ENCODE results near the gene TGM6.

The TGM6 gene

DNA sequence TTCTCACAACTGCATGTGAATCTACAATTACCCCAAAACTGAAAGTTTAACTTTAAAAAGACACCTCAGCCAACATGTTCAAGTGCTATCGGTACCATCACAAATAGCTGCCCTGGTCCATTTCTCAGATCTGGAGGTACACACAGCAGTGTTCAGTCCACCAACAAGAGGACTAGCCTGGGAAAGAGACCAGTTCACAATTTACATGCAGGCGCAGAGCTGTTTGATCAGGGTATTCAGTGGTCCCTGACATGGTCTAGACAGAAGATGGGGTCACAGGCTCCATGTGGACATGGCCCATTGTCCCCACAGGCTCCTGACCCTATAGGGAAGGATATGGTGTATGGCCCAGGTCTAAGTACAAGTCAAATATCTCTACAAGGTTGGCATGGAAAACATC is 15.6 kb upstream of the TGM6 start:
- DNase-seq: no peak

DNA sequence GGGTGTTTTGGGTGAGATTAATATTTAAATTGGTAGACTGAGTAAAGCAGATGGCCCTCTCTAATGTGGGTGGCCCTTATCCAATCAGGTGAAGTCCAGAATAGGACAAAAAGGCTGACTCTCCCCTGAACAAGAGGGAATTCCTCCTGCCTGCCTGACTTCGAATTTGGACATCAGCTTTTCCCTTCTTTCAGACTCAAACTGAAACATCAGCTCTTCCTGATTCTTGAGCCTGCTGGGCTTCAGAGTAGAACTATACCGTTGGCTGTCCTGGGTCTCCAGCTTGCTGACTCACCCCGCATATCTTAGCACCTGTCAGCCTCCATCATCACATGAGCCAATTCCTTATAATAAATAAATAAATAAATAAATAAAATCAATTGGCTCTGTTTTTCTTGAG is 15.0 kb upstream of the TGM6 start:
- no peak for DNase-seq

DNA sequence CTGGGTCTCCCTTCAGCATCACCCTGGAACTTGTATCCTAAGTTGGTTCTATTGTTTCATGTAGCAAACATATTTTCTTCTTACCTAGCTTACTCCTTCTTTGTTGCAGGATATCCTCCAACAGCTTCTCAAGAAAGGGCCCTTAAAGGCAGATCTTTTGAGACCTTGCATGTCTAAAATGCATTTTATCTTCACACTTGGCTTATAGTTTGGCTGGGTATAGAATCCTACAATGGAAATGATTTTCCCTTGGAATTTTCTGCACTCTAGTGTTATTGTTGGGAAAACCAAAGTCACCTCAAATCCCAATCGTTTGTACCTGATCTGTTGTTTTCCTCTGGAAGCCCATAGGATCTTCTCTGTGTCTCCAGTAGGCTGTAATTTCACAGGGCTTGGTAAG is 12.1 kb upstream of the TGM6 start:
- no peak for DNase-seq

DNA sequence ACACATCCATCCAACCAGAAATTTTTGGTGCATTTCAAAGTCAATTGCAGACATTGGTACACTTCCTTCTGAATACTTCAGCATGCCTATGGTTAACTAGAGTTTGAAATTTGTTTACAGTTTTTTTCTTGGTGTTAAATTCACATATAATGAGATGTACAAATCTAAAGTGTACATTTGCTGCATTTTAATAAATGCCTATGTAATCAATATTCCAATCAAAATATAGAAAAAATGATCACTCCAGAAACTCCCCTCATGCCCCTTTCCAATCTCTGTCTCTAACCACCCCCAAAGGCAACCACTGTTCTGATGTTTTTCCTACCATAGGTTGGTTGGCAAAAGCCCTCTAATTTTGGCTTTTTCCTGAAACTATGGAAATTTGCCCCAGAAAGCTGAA is 7.6 kb upstream of the TGM6 start:
- no peak for DNase-seq

DNA sequence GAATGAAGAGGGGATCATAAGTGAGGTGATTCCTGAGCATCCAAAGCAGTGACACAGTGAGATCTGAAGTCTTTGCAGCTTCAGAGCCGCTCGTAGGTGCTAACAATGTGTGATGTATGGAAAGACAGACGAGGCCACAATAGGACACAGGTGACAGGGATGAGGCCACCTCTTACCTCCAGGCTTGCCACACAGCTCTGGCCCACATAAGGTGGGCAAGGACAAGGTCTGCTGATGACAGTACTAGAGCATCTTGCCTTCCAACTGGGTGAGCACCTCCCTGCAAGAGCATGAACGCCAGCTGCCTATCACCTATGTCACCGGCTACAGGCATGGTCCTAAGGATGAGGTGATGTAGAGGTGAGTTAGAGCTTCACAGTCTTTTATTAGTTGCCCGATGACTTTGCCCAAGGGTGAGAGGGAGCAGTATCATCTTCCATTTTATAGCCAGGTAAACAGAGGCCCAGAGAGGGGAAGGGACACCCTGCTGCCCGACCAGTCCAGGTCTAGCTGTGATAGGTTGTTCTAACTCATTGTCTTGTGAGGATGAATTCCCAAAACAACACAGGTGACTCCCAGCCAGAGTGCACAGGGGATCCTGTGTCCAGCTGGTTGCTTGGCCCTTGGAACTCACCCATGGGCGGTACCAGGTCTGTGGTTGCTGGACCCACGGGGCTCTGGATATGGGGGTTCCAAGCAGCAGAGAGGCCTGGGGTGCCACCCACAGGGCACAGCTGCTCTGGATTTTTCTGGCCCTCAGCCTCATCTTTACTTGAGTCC is 6.2 kb upstream of the TGM6 start:
- DNase-seq: no peak

DNA sequence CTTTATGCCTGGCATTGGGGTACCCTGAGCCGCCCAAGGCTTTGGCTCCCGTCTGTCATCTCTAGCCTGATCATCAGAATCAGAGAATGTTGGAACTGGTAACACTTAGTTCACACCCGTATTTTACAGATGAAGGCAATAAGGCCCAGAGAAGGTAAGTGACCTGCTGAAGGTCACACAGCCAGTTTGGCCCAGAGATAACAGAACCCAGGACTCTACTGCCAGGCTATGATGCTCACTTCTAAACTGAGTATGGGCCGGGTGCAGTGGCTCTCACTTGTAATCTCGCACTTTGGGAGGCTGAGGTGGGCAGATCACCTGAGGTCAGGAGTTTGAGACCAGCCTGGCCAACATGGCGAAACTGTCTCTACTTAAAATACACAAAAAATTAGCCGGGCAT is 1.8 kb upstream of the TGM6 start:
- no peak for DNase-seq

DNA sequence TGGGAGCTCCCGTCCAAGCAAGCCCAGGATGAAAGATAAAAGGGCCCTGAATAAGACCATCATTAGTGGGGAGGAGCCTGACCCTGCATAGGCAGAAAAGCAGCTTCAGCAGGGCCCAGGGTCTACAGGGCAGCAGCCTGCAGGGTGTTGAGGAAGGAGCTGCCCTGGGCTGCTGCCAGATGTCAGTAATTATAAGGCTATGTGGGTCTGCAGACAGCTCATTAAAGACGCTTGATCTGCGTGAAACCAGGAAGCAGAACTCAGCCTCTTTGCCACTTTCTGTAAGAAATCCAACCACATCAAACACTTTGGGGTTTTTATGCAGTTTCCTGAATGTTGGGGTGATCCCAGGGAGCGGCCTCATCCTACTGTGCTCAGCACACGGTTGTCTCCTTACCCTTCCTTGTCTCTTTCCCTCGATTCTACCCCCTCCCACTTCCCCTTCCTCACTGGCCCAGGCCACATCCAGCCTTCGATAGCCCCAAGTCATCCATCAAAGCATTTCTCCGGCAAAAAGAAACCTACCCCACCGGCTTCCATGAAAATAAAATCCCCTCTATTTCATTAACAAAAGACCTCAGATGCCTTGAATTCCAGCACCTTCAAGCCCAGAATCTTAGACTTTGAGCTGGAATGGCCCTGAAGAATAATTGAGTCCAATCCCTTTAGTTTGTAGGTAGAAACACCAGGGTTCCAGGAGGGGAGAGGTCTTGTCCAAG is 1.0 kb upstream of the TGM6 start:
- DNase-seq: no peak

DNA sequence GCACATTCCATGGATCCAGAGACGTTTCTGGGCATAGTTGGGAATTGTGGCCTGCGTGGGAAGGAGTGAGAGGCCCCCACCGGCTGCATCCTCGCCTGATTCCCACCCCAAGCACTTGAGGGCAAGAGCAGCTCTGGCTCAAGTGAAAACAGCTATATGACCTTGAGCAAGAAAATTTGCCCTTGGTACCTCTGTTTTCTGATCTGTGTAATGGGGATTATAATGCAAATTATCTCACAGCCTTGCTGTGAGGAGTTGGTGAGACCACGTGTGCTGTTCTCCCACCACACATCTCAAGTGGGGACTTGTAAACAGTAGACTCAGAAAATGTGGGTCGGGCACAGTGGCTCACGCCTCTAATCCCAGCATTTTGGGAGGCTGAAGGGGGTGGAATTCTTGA is 602 bp downstream of the TGM6 start:
- no peak for DNase-seq

DNA sequence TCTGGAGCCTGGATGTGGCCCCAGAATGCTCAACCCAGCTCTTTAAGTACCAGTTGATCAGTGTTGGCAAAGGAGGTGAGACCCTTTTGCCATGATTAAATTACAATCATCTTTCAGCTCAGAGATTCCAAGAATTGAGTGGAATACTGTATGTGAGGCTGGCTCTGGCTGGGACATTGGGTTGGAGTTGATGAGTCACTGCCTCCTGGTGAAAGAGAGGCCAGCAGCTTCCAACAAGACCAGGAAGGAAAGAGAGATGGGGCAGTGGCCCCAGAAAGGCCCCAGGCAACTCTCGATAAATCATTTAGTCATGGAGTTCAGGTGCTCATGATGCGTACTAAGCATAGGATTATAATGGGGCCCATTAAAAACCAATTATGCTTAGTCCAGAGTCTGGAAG is 2.1 kb downstream of the TGM6 start:
- DNase-seq: no peak

DNA sequence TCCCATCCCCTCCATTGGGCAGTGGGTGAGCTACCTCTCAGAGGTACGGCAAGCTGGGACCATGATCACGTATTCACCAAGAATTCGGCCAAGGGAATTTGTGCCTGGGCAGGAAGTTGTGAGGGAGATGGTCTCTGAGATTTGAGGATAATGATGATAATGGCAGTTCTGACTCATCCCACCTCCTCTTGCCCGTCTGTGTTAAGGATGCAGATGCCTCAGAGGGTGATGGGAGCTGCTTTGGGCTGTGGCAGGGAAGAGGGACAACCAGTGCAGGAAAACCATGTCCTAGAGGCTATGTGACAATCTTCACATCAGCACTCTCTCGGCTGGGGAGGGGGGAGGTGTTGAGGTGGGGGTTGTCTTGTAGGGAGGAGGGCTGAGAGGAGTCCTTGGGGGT is 4.3 kb downstream of the TGM6 start:
- DNase-seq: no peak

DNA sequence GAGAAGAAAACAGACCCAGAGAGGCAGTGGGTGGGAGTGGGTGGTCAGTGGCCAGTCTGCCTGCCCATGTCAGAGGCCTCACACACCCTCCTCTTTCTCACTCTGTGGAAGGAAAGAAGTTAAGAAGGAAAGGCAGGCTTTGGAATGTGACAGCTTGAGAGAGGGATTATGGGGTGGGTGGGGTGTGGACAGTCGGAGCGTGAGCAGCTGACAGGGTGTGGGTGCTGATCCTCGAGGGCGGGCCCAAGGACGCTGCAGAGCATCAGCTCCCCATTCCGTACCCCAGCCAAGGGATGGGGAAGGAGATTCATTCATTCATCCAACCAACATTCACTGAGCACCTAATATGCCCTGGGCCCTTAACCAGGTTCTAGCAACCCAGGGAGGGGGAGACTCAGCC is 4.8 kb downstream of the TGM6 start:
- no peak for DNase-seq

DNA sequence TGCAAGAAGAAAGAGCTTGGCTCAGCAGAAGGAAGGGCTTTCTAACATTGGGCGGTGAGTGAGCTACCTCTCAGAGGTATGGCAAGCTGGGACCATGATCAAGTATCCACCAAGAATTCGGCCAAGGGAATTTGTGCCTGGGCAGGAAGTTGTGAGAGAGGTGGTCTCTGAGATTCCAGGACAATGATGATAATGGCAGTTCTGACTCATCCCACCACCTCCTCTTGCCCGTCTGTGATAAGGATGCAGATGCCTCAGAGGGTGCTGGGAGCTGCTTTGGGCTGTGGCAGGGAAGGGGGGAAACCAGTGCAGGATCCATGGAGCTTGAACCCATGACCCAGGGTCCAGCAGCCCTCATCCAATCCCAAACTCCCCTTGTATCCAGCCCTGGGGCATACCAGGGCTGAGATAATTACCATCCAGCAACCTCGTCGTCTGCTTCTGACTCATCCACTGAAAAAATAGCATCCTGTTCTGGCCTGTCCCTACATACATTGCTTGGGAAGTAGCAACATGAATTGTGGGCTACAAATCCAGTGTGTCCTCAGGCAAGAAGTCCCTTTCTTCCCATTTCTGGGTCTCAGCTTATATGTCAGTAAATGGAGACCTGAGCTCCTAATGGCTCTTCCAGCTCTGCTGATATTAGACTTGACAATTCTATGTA is 5.9 kb downstream of the TGM6 start:
- DNase-seq: no peak

DNA sequence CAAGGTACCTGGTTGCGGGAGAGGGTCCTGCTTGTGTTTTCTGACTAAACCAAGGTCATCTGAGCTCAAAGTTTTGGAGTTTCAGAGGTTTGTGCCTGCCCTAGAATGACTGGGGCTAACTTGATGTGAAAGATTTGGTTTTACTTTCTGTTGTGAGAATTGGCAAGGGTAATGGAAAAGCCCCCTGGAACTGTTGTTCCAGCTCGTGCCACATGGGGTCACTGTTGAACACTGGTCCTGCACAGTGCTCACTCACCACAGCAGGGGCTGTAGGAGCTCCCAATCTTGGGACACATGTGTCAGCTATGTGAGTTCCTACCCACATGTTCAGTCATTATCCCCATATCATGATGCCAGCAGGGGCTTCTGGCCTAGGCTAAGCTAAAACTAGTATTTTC is 6.5 kb downstream of the TGM6 start:
- DNase-seq: no peak

DNA sequence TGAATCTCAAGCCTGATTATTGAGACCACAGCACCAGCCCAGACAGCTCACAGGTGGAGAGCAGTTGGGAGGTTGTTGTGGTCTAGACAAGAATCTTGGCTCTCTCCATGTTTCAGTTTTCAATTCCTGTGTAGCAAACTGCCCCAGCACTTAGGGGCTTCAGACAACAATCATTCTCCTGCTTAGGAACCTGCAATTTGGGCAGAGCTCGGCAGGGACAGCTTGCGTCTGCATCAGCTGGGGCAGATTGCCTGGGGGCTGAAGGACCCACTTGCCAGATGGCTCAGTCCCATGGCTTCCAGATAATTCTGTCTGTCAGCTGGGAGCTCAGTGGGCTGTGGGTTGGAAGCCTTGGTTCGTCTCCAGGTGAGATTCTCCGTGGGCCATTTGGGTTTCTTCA is 6.9 kb downstream of the TGM6 start:
- DNase-seq: no peak

DNA sequence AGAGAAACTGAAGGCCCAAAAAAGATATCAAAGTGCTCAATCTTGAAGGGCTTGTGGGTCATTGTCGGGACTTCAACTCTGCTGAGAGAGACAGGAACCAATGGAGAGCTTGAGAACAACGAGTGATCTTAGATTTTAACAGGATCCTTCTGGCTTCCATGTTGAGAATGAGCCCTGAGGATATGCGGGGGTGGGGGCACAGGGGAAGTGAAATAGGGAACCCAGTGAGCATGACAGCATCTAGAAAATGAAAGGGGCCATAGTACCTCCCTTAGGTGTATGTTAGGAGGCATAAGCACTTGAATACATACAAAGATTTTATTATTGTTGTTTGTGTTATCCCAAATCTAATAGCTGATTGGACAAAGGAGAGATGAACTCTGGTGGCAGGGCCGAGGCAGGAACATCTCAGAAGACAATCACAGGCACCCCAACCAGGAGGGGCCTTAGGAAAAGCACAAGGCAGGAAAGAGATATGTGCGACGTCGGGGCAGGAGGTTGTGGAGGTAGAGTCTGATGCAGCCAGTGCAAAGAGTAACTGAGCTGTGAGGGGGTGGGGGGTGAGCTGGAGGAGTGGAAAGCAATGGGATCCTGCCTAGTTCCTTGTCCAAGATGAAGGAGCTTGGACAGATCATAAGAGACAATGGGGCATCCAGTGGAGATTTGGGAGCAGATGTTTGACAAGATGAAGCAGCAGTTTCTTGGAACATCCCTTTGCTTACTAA is 10.4 kb downstream of the TGM6 start:
- no peak for DNase-seq

DNA sequence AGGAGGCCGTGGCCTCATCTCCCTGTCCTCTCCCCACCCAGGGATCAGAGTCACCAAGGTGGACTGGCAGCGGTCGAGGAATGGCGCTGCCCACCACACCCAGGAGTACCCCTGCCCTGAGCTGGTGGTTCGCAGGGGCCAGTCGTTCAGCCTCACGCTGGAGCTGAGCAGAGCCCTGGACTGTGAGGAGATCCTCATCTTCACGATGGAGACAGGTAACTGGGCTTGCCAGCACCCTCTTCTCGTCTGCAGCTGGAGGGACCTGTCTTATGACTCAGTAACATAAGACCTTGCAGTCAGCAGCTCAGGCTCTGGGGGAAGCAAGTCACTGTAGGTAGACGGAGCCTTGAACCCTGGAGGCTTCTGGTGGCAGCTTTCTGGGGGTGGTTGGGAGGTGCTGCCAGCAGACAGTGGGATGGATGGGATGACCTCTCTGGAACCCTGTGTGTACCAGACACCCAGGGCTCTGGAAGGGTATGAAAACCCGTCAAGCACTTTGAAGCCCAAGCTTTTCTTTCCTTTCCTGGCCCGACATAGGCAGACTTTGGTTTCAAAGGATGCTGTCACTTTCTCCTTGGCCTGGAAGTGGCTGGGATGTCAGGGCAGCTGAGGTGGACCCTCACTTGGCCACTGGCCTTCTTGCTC is 13.8 kb downstream of the TGM6 start:
- no peak for DNase-seq

DNA sequence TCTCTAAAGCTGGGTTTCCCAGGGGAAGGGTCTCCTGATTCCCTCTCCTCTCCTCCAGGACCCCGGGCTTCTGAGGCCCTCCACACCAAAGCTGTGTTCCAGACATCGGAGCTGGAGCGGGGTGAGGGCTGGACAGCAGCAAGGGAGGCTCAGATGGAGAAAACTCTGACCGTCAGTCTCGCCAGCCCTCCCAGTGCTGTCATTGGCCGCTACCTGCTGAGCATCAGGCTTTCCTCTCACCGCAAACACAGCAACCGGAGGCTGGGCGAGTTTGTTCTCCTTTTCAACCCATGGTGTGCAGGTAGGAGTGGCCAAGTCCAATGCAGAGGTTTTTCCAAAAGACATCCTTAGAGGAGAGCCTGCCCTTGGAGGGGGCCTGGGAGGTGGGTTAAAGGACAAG is 14.4 kb downstream of the TGM6 start:
- no peak for DNase-seq

DNA sequence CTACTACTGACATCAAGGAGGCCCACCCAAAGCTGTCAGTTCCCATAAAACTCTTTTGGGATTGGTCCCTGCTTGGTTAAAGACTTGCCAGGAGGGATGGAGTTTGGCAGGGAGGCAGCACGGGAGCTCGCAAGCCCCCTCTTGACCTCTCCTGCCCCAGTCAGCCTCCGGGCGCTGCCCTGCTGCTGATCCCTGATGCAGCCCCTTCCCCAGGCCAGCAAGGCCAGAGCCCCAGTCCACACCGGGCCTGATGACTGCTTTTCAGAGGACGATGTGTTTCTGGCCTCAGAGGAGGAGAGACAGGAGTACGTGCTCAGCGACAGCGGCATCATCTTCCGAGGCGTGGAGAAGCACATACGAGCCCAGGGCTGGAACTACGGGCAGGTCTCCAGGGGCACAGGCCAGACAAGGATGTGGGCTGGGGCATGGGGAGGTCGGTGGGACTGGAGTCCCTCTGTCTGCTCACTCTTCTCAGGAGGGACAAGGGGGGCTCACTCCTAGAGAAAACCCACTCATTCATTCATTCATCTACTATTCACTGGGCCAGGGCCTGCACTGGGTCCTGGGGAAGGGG is 15.6 kb downstream of the TGM6 start:
- no peak for DNase-seq

DNA sequence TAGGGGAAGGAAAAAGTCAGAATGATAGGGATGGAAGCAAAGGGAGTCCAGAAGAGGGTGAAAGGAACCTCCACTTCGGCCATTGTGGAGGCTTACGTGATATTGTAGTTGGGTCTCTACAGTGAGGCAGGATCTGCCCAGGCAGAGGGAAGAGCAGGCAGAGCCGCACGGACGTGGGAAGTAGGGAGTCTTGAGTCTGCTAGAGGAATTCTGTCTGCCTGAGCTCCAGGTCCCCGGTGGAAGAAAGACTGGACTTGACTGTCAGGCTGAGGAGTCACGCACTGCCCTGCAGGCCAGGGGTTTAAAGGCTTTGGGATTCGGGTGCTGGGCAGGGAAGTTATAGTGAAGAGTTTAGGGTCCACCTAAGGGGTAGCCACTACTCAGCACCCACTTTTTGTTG is 16.4 kb downstream of the TGM6 start:
- DNase-seq: no peak

DNA sequence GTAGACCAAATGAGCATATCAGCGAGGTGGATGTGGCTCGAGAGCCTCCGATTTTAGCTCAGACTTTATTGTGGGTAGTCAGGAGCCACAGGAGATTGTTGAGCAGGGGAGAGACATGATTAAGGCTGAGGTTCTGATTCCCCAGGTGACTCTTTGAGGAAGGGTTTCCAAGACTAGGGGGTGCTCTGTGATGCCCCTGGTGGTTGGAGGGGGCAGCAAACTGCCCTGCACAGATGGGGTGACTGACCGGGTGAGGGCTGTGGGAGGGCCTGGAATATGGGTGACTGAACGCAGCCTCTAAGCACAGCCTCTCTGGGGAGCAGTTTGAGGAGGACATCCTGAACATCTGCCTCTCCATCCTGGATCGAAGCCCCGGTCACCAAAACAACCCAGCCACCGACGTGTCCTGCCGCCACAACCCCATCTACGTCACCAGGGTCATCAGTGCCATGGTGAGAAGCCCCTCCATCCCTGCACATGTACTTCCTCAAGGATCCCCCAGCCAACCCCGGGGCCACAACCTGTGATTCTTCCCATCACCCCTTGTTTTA is 17.0 kb downstream of the TGM6 start:
- DNase-seq: no peak

DNA sequence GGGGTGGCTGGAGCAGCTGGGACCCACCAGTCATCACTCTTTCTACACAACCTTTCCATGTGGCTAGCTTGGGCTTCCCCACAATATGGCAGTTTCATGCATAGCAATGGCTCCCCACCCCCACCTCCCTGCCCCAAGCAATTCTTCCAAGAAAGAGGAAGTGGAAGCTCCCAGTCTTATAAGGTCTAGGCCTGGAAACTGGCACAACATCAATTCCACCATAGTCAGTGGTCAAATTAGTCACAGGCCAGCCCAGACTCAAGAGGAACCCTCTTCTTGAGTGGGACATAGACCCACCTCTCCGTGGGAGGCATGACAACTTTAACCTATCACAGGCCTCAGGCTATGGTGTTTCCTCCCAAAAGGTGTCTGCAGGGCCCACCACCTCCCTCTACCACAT is 17.7 kb downstream of the TGM6 start:
- no peak for DNase-seq

DNA sequence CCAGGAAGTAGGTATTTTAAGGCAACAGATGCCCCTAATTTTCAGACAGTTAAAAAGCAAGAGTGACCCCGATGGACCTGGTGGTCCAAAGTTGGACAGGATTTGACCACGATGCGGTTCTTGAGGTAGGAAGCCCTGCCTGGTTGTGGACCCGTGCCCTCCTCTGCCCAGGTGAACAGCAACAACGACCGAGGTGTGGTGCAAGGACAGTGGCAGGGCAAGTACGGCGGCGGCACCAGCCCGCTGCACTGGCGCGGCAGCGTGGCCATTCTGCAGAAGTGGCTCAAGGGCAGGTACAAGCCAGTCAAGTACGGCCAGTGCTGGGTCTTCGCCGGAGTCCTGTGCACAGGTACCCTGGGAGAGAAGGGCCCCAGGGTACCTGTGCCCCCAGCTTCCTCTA is 18.7 kb downstream of the TGM6 start:
- DNase-seq: no peak
